KMS-11 (cell line): ENCODE measurements around the gene SMIM44.

Experiments used
- H2AFZ ChIP-seq: fragments of 200-600 bp; sonication (generic); 2 replicates; pipeline ENCODE4 v1.6.1; 2016; ENCODE audit warnings: antibody characterized with exemption, mixed run types, low read depth
- H3K27ac ChIP-seq: fragments of 200-600 bp; sonication (generic); 2 replicates; pipeline ENCODE4 v1.6.1; 2016; ENCODE audit warnings: mild to moderate bottlenecking, mixed run types
- H3K27me3 ChIP-seq: fragments of 200-600 bp; sonication (generic); 2 replicates; pipeline ENCODE4 v1.6.1; 2017; ENCODE audit warnings: mild to moderate bottlenecking, low read depth, mixed run types, moderate library complexity; ENCODE audit not compliant: insufficient read depth
- H3K36me3 ChIP-seq: fragments of 200-600 bp; sonication (generic); 2 replicates; pipeline ENCODE4 v1.6.1; 2017; ENCODE audit warnings: mild to moderate bottlenecking, mixed run types; ENCODE audit not compliant: insufficient read depth
- H3K4me1 ChIP-seq: fragments of 200-600 bp; sonication (generic); 2 replicates; pipeline ENCODE4 v1.6.1; 2016; ENCODE audit warnings: mild to moderate bottlenecking, low read depth, mixed run types; ENCODE audit not compliant: poor library complexity, severe bottlenecking
- H3K4me2 ChIP-seq: fragments of 200-600 bp; sonication (generic); 2 replicates; pipeline ENCODE4 v1.7.0; 2016; ENCODE audit warnings: mild to moderate bottlenecking, mixed run types
- H3K4me3 ChIP-seq: fragments of 200-600 bp; sonication (generic); IDR thresholded peaks from 2 replicates; pipeline ENCODE4 v1.6.1; 2017; ENCODE audit warnings: low read depth, low read length, mixed read lengths; ENCODE audit not compliant: insufficient read depth
- H3K79me2 ChIP-seq: fragments of 200-600 bp; sonication (generic); 2 replicates; pipeline ENCODE4 v1.6.1; 2016; ENCODE audit warnings: low read depth, mixed run types; ENCODE audit not compliant: insufficient read depth
- H3K9ac ChIP-seq: fragments of 200-600 bp; sonication (generic); 2 replicates; pipeline ENCODE4 v1.6.1; 2016; ENCODE audit warnings: mild to moderate bottlenecking, mixed run types
- H4K20me1 ChIP-seq: fragments of 200-600 bp; sonication (generic); 2 replicates; pipeline ENCODE4 v1.6.1; 2016; ENCODE audit warnings: mild to moderate bottlenecking, mixed run types; ENCODE audit not compliant: insufficient read depth
- CTCF ChIP-seq: fragments of 200-600 bp; sonication (generic); conservative IDR thresholded peaks from 2 replicates; pipeline ENCODE4 v1.6.1; 2017; ENCODE audit warnings: low read depth, mild to moderate bottlenecking, antibody characterized with exemption, low read length, moderate library complexity, mixed read lengths

The SMIM44 gene

GRCh38 chr19:3497757-3498520 lies 14.7 kb upstream of the SMIM44 start:
- H3K36me3 ChIP-seq = no peaks in the 10 kb centered on the region
- no peaks in the 10 kb centered on the region for H3K27me3 ChIP-seq
- H4K20me1 ChIP-seq = no peaks in the 10 kb centered on the region
- no peak overlapping the region for H3K4me2 ChIP-seq
- TF ChIP-seq CTCF = no peak
- H3K4me3 ChIP-seq = no peak overlapping the region
- no peak overlapping the region for H3K27ac ChIP-seq
- H3K9ac ChIP-seq = no peak overlapping the region
- H2AFZ ChIP-seq = no peak overlapping the region
- H3K4me1 ChIP-seq = peaks cover 18% of the 10 kb centered on the region
- peaks cover 36% of the 10 kb centered on the region for H3K79me2 ChIP-seq

- no peaks in the 10 kb centered on the region for H4K20me1 ChIP-seq
- peaks cover 18% of the 10 kb centered on the region for H3K4me1 ChIP-seq
- H3K27me3 ChIP-seq = no peaks in the 10 kb centered on the region
- no peak overlapping the region for H2AFZ ChIP-seq
- no peak overlapping the region for H3K27ac ChIP-seq
- TF ChIP-seq CTCF = no peak
- H3K36me3 ChIP-seq = no peaks in the 10 kb centered on the region
- no peak overlapping the region for H3K4me3 ChIP-seq
- H3K79me2 ChIP-seq = peaks cover 36% of the 10 kb centered on the region
- no peak overlapping the region for H3K9ac ChIP-seq
- H3K4me2 ChIP-seq = no peak overlapping the region
These were observed 13.4 kb upstream of the SMIM44 start for GRCh38 chr19:3496392-3497273.

GRCh38 chr19:3494559-3494958 lies 11.3 kb upstream of the SMIM44 start:
- Histone ChIP-seq H3K27me3 (no peaks in the 10 kb centered on the region), H3K9ac (no peak overlapping the region), H3K36me3 (no peaks in the 10 kb centered on the region), H2AFZ (no peak overlapping the region), H3K4me2 (peak overlapping the region; percentile 36; the same call in 1 of the 2 replicates), H4K20me1 (no peaks in the 10 kb centered on the region), H3K4me3 (no peak overlapping the region), H3K4me1 (peaks cover 8% of the 10 kb centered on the region), H3K27ac (peak overlapping the region; percentile 33; the same call in 1 of the 2 replicates), H3K79me2 (peaks cover 28% of the 10 kb centered on the region)
- TF ChIP-seq CTCF = no peak

GRCh38 chr19:3494051-3494450 lies 10.8 kb upstream of the SMIM44 start:
- Histone ChIP-seq H3K4me3 (no peak overlapping the region), H3K4me2 (peak overlapping the region; percentile 36; the same call in 1 of the 2 replicates), H3K9ac (no peak overlapping the region), H3K27ac (peak overlapping the region; percentile 33; the same call in 1 of the 2 replicates), H2AFZ (no peak overlapping the region), H3K36me3 (no peaks in the 10 kb centered on the region), H4K20me1 (no peaks in the 10 kb centered on the region), H3K79me2 (peaks cover 23% of the 10 kb centered on the region), H3K27me3 (no peaks in the 10 kb centered on the region), H3K4me1 (peaks cover 3% of the 10 kb centered on the region)
- no peak for TF ChIP-seq CTCF
